ENCODE results near the gene GDF15. TPM values are rescaled to one million over a fixed set of nuclear protein-coding genes. Genes with fewer than 3 reads are reported as not detected.
A peak's percentile ranks its signal among the peaks of the same experiment; 100 is the strongest.

Gene GDF15
- polyA plus RNA-seq, 1 donor (not counting 4 experiments of a cell fraction or from before 2014, with no cell fraction given), result 0.31 TPM

GRCh38 chr19:18388960-18389725 lies 3.2 kb downstream of the GDF15 start:
- Histone ChIP-seq H3K36me3 (ENCODE audit: control insufficient read depth in 2 of 2, extremely low read depth in 1 of 2, insufficient read depth in 2 of 2, low read length in 2 of 2) (no peaks in the 10 kb centered on the region), H3K9me1 (ENCODE audit: control insufficient read depth, extremely low read depth, insufficient read depth, low read length) (no peaks in the 10 kb centered on the region), H3K4me1 (ENCODE audit: control insufficient read depth, extremely low read depth, insufficient read depth, low read length) (peaks cover 17% of the 10 kb centered on the region), H3K4me2 (ENCODE audit: control insufficient read depth, extremely low read depth, insufficient read depth, low read depth, low read length) (peak overlapping the region; percentile 73), H4K20me1 (ENCODE audit: control insufficient read depth, extremely low read depth, insufficient read depth, low read length) (no peaks in the 10 kb centered on the region), H3K9ac (ENCODE audit: control insufficient read depth, extremely low read depth, insufficient read depth, low read length) (no peak overlapping the region), H3K9me3 (ENCODE audit: control insufficient read depth, low read depth, low read length) (no peaks in the 10 kb centered on the region), H3K4me3 (ENCODE audit: control insufficient read depth in 2 of 3, extremely low read depth in 1 of 3, insufficient read depth in 2 of 3, low read depth in 1 of 3, low read length in 3 of 3) (peak overlapping the region in 2 of 3 experiments; percentile 26 to 30), H3K27me3 (ENCODE audit: control insufficient read depth, extremely low read depth, insufficient read depth, low read length) (peaks cover 20% of the 10 kb centered on the region), H2AFZ (ENCODE audit: control insufficient read depth, low read length) (no peak overlapping the region), H3K79me2 (ENCODE audit: control insufficient read depth, insufficient read depth, low read length) (no peaks in the 10 kb centered on the region), H3K27ac (ENCODE audit: control insufficient read depth, insufficient read depth, low read length) (no peak overlapping the region)
- DNase-seq (ENCODE audit: low read depth, low spot score), result no peak
- TF ChIP-seq CTCF (optimal IDR thresholded peaks at IDR 0.05 in 1 of 3, IDR thresholded peaks at IDR 0.05 in 1 of 3, conservative IDR thresholded peaks at IDR 0.05 in 1 of 3; ENCODE audit: extremely low read depth in 1 of 3, insufficient read depth in 2 of 3, low read length in 3 of 3) (no peak), EZH2 (IDR thresholded peaks at IDR 0.05; ENCODE audit: low read length) (no peak)
- FAIRE-seq, result no peak
- dilution Hi-C loops (cut with MboI; ENCODE audit: extremely low pct_ligation_motif_present, low sequenced_read_pairs), result no loop called here

- Histone ChIP-seq H3K4me2 (ENCODE audit: control insufficient read depth, extremely low read depth, insufficient read depth, low read depth, low read length) (no peak overlapping the region), H3K4me1 (ENCODE audit: control insufficient read depth, extremely low read depth, insufficient read depth, low read length) (peaks cover 17% of the 10 kb centered on the region), H3K4me3 (ENCODE audit: control insufficient read depth in 2 of 3, extremely low read depth in 1 of 3, insufficient read depth in 2 of 3, low read depth in 1 of 3, low read length in 3 of 3) (no peak overlapping the region), H3K27ac (ENCODE audit: control insufficient read depth, insufficient read depth, low read length) (no peak overlapping the region), H2AFZ (ENCODE audit: control insufficient read depth, low read length) (no peak overlapping the region), H3K27me3 (ENCODE audit: control insufficient read depth, extremely low read depth, insufficient read depth, low read length) (peaks cover 20% of the 10 kb centered on the region), H3K9ac (ENCODE audit: control insufficient read depth, extremely low read depth, insufficient read depth, low read length) (no peak overlapping the region), H3K9me3 (ENCODE audit: control insufficient read depth, low read depth, low read length) (no peaks in the 10 kb centered on the region), H4K20me1 (ENCODE audit: control insufficient read depth, extremely low read depth, insufficient read depth, low read length) (no peaks in the 10 kb centered on the region), H3K79me2 (ENCODE audit: control insufficient read depth, insufficient read depth, low read length) (no peaks in the 10 kb centered on the region), H3K36me3 (ENCODE audit: control insufficient read depth in 2 of 2, extremely low read depth in 1 of 2, insufficient read depth in 2 of 2, low read length in 2 of 2) (no peaks in the 10 kb centered on the region), H3K9me1 (ENCODE audit: control insufficient read depth, extremely low read depth, insufficient read depth, low read length) (no peaks in the 10 kb centered on the region)
- FAIRE-seq, result no peak
- TF ChIP-seq CTCF (optimal IDR thresholded peaks at IDR 0.05 in 1 of 3, IDR thresholded peaks at IDR 0.05 in 1 of 3, conservative IDR thresholded peaks at IDR 0.05 in 1 of 3; ENCODE audit: extremely low read depth in 1 of 3, insufficient read depth in 2 of 3, low read length in 3 of 3) (no peak), EZH2 (IDR thresholded peaks at IDR 0.05; ENCODE audit: low read length) (no peak)
- dilution Hi-C loops (cut with MboI; ENCODE audit: extremely low pct_ligation_motif_present, low sequenced_read_pairs), result no loop called here
- no peak for DNase-seq (ENCODE audit: low read depth, low spot score)
Measured at GRCh38 chr19:18389726-18390064, 3.7 kb downstream of the GDF15 start.

Data from keratinocyte (primary cell).